HepG2 (cell line): ENCODE results near the gene PAFAH1B2. TPM values are rescaled to one million over a fixed set of nuclear protein-coding genes. Genes with fewer than 3 reads are reported as not detected.
A peak's percentile ranks its signal among the peaks of the same experiment; 100 is the strongest.

Experiments
- BORCS8-MEF2B ChIP-seq: sonication (generic); formaldehyde crosslinking; IDR thresholded peaks from 2 replicates; pipeline ENCODE4 v1.8.0; 2022; ENCODE audit warnings: mild to moderate bottlenecking, missing genetic modification reagents
- DNMT1 ChIP-seq: sonication (generic); formaldehyde crosslinking; IDR thresholded peaks from 2 replicates; pipeline ENCODE4 v1.5.1; 2020; ENCODE audit warnings: mild to moderate bottlenecking, missing genetic modification reagents
- GTF2F1 ChIP-seq: fragments of 150-350 bp; IDR thresholded peaks from 2 replicates; pipeline ENCODE4 v1.6.1; 2014; ENCODE audit warnings: low read length
- HNRNPH1 ChIP-seq: fragments of 200-400 bp; formaldehyde crosslinking; optimal IDR thresholded peaks from 2 replicates; pipeline ENCODE3; 2017; ENCODE audit warnings: mild to moderate bottlenecking, low read depth, low read length
- ISL2 ChIP-seq: sonication (generic); formaldehyde crosslinking; IDR thresholded peaks from 2 replicates; pipeline ENCODE4 v1.5.0; 2020; ENCODE audit warnings: missing genetic modification reagents
- MEF2D ChIP-seq: sonication (generic); formaldehyde crosslinking; IDR thresholded peaks from 2 replicates; pipeline ENCODE4 v1.5.1; 2020; ENCODE audit warnings: mild to moderate bottlenecking, missing genetic modification reagents
- PATZ1 ChIP-seq: sonication (generic); formaldehyde crosslinking; IDR thresholded peaks from 2 replicates; pipeline ENCODE4 v1.4.0; 2020; ENCODE audit warnings: missing genetic modification reagents
- SIX1 ChIP-seq: sonication (generic); formaldehyde crosslinking; IDR thresholded peaks from 2 replicates; pipeline ENCODE4 v1.4.0; 2020; ENCODE audit warnings: missing genetic modification reagents, borderline replicate concordance
- TOE1 ChIP-seq: sonication (generic); formaldehyde crosslinking; IDR thresholded peaks from 2 replicates; pipeline ENCODE4 v1.4.0; 2020; ENCODE audit warnings: mild to moderate bottlenecking, missing genetic modification reagents
- ZNF142 ChIP-seq: sonication (generic); formaldehyde crosslinking; IDR thresholded peaks from 2 replicates; pipeline ENCODE4 v1.4.0; 2020; ENCODE audit warnings: missing genetic modification reagents
- ZNF280D ChIP-seq: sonication (generic); formaldehyde crosslinking; IDR thresholded peaks from 2 replicates; pipeline ENCODE4 v1.5.1; 2020; ENCODE audit warnings: mild to moderate bottlenecking, missing genetic modification reagents
- ZNF44 ChIP-seq: sonication (generic); formaldehyde crosslinking; IDR thresholded peaks from 2 replicates; pipeline ENCODE4 v1.5.1; 2020; ENCODE audit warnings: mild to moderate bottlenecking, missing genetic modification reagents
- ZNF503 ChIP-seq: sonication (generic); formaldehyde crosslinking; IDR thresholded peaks from 2 replicates; pipeline ENCODE4 v1.4.0; 2020; ENCODE audit warnings: missing genetic modification reagents
- ZSCAN31 ChIP-seq: sonication (generic); formaldehyde crosslinking; IDR thresholded peaks from 2 replicates; pipeline ENCODE4 v1.5.0; 2020; ENCODE audit warnings: low read depth, mild to moderate bottlenecking, missing genetic modification reagents
- polyA plus RNA-seq, 8 experiments: library from polyadenylated mRNA; depleted of rRNA in 3 of 8; stranded (reverse) in 7 of 8; unstranded in 1 of 8; fragments of >200 nt; fragmentation: Illumina TruSeq in 4 of 8; extraction: Trizol in 4 of 8; gene quantifications; 2 replicates each; pipeline versions ENCODE4 v1.2.1 to v1.2.3, GENCODE V29; 2011 to 2016; ENCODE audit warnings: low read depth in 4 of 8, missing spikeins in 1 of 8, mixed read lengths in 1 of 8; ENCODE audit not compliant: insufficient read depth in 1 of 8
- total RNA-seq, 5 experiments: library from RNA; depleted of rRNA; stranded (reverse); fragments of >200 nt; fragmentation: Illumina TruSeq; extraction: Trizol; gene quantifications; 2 replicates each; pipeline ENCODE4 v1.2.3, GENCODE V29; 2016; ENCODE audit warnings: low read depth in 1 of 5

PAFAH1B2 gene
- total and polyA plus RNA-seq, 2 of the 13 experiments (the other 11 are each of a cell fraction or from before 2014, with no cell fraction given): 28.8 to 104 TPM

- TF ChIP-seq MEF2D (CRISPR knock-in tag): no peak
- no peak for TF ChIP-seq ZNF44 (CRISPR knock-in tag)
- 0 out of 2 replicates have a peak, but pooled peaks have one; percentile 1 for TF ChIP-seq PATZ1 (CRISPR knock-in tag)
- 0 out of 2 replicates have a peak, but pooled peaks have one; percentile 37 for TF ChIP-seq ZNF142 (CRISPR knock-in tag)
- no peak for TF ChIP-seq GTF2F1
- TF ChIP-seq DNMT1: no peak
- no peak for TF ChIP-seq TOE1 (CRISPR knock-in tag)
- TF ChIP-seq ZNF503: no peak
- TF ChIP-seq BORCS8-MEF2B (CRISPR knock-in tag): no peak
- no peak for TF ChIP-seq HNRNPH1
- no peak for TF ChIP-seq ISL2
- TF ChIP-seq ZSCAN31: no peak
- no peak for TF ChIP-seq ZNF280D (CRISPR knock-in tag)
- no peak for TF ChIP-seq SIX1 (CRISPR knock-in tag)
Measured at GRCh38 chr11:117097389-117098268, 46.5 kb upstream of the PAFAH1B2 start (continued).
